Breast epithelium (tissue), 4 donors: Measurements from ENCODE around the gene HTR4. TPM values are rescaled to one million over a fixed set of nuclear protein-coding genes. Genes with fewer than 3 reads are reported as not detected.

Experiments
- DNase-seq, 2 donors: peaks; one replicate each; pipeline ENCODE4 v3.0.0-alpha.2; 2019; ENCODE audit warnings: low spot score in 2 of 2
- H3K27ac ChIP-seq, 2 donors: fragments of 200-600 bp; sonication (generic) in 1 of 2; one replicate each; pipeline ENCODE4 v1.5.1; 2016 to 2019; ENCODE audit warnings: mild to moderate bottlenecking in 1 of 2
- H3K27me3 ChIP-seq, 2 donors: fragments of 200-600 bp; sonication (generic) in 1 of 2; one replicate each; pipeline versions ENCODE4 v1.5.1 to v1.6.0; 2017 to 2019; ENCODE audit warnings: control low read depth in 1 of 2, mild to moderate bottlenecking in 1 of 2
- H3K36me3 ChIP-seq: fragments of 200-600 bp; one replicate; pipeline ENCODE4 v1.5.1; 2019
- H3K4me1 ChIP-seq, 2 donors: fragments of 200-600 bp; sonication (generic); one replicate each; pipeline ENCODE4 v1.5.1; 2016 to 2019; ENCODE audit warnings: control low read depth in 1 of 2
- H3K4me3 ChIP-seq, 3 donors: fragments of 200-600 bp; sonication (generic); 1 replicate in 2 of 3; 2 replicates in 1 of 3; pipeline ENCODE4 v1.5.1; 2016 to 2019; ENCODE audit warnings: mild to moderate bottlenecking in 3 of 3, moderate library complexity in 2 of 3
- H3K9me3 ChIP-seq, 2 donors: fragments of 200-600 bp; sonication (generic) in 1 of 2; one replicate each; pipeline ENCODE4 v1.5.1; 2016 to 2019; ENCODE audit warnings: control low read depth in 1 of 2
- POLR2A ChIP-seq: fragments of 450-650 bp; IDR thresholded peaks from one replicate; pipeline ENCODE4 v1.6.1; 2016; ENCODE audit warnings: antibody characterized with exemption, mild to moderate bottlenecking, moderate library complexity
- POLR2AphosphoS5 ChIP-seq, 3 donors: sonication (generic); formaldehyde crosslinking; IDR thresholded peaks; one replicate each; pipeline ENCODE4 v1.6.1; 2017; ENCODE audit warnings: antibody characterized with exemption in 3 of 3
- intact Hi-C: fragments of 100-400 bp; cut with DNase I; formaldehyde crosslinking; loops from one replicate; pipeline ENCODE4 v1.15.1; 2023; ENCODE audit warnings: low total_unique reads
- total RNA-seq, 3 donors: library from RNA; depleted of rRNA; stranded (reverse); fragments of >200 nt; gene quantifications; one replicate each; pipeline ENCODE4 v1.1.0, GENCODE V29; 2016
- TF ChIP-seq, protein P1 (sequence below), 3 donors: fragments of 450-650 bp; IDR thresholded peaks; one replicate each; pipeline ENCODE4 v1.5.1; 2016 to 2017; ENCODE audit warnings: antibody characterized with exemption in 3 of 3, mild to moderate bottlenecking in 3 of 3, moderate library complexity in 3 of 3

The HTR4 gene
- total RNA-seq, 3 donors from 2014 or later = 0.15 to 0.66 TPM; not detected in 1

DNA sequence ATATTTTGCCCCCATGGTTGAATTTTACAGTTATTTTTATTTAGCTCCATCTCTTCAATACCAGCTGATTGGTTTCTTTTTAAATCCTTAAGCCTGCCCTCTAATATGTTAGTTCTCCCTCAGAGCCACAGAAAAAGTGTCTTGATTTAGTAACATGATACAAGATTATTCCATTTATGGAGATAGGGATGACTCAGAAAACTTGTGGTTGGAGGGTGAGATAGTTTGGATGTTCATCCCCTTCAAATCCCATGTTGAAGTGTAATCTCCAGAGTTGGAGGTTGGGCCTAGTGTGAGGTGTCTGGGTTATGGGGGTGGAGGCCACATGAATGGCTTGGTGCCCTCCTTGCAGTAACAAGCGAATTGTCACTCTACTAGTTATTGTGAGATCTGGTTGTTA lies 154.9 kb downstream of the HTR4 start:
- H3K36me3 ChIP-seq = no peaks in the 10 kb centered on the region
- intact Hi-C loops = no loop called here

DNA sequence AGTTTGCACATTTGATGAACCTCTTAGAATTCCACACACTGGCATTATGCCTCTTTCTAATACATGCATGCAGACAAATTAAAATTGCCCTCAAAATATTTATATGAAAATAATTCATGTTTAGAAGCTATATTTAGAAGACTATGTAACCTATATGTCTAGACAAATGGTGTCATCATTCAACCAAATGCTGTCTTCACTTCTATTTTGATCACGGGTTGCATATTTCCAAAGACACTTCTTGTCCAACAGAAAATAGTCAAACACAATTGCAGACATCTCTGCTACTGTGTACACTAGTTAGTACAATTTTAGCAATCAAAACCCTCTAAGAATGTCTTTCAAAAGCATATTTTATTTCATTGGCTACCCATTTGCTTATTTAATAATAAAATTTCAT lies 156.6 kb downstream of the HTR4 start:
- TF ChIP-seq POLR2A (no peak), POLR2AphosphoS5 (IDR thresholded peaks at IDR 0.05) (no peak)
- TF ChIP-seq, protein P1, sequence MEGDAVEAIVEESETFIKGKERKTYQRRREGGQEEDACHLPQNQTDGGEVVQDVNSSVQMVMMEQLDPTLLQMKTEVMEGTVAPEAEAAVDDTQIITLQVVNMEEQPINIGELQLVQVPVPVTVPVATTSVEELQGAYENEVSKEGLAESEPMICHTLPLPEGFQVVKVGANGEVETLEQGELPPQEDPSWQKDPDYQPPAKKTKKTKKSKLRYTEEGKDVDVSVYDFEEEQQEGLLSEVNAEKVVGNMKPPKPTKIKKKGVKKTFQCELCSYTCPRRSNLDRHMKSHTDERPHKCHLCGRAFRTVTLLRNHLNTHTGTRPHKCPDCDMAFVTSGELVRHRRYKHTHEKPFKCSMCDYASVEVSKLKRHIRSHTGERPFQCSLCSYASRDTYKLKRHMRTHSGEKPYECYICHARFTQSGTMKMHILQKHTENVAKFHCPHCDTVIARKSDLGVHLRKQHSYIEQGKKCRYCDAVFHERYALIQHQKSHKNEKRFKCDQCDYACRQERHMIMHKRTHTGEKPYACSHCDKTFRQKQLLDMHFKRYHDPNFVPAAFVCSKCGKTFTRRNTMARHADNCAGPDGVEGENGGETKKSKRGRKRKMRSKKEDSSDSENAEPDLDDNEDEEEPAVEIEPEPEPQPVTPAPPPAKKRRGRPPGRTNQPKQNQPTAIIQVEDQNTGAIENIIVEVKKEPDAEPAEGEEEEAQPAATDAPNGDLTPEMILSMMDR (IDR thresholded peaks at IDR 0.05) = no peak
- intact Hi-C loops = no loop called here
- Histone ChIP-seq H3K9me3 (no peaks in the 10 kb centered on the region), H3K36me3 (no peaks in the 10 kb centered on the region), H3K4me3 (no peak overlapping the region), H3K27ac (no peak overlapping the region), H3K4me1 (no peaks in the 10 kb centered on the region), H3K27me3 (no peaks in the 10 kb centered on the region)
- no peak for DNase-seq

More for the DNA sequence above, 154.9 kb downstream of the HTR4 start:
- no peak for DNase-seq
- H3K27me3 ChIP-seq = no peaks in the 10 kb centered on the region
- H3K9me3 ChIP-seq = no peaks in the 10 kb centered on the region
- H3K4me1 ChIP-seq = no peaks in the 10 kb centered on the region
- no peak overlapping the region for H3K27ac ChIP-seq
- no peak overlapping the region for H3K4me3 ChIP-seq
- no peak for TF ChIP-seq POLR2AphosphoS5 (IDR thresholded peaks at IDR 0.05)

DNA sequence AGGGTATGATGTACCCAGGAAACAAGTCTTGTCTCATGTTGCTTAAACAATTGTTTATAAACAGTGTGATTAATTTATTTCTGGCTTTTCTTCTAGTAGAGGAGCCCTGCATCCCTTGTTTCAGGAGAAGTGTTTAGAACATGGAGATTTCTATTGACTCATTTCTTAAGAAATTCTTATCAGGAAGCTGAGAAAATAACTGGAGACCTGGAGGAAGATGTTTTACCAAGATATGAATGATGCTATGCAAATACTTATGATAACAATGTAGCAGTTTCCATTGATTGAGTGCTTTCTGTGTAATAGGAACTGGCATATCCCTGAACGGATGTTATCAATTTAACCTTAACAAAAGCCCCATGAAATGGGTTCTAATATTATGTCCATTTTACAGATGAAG lies 162.0 kb downstream of the HTR4 start:
- Histone ChIP-seq H3K27me3 (no peaks in the 10 kb centered on the region), H3K4me1 (no peaks in the 10 kb centered on the region), H3K9me3 (no peaks in the 10 kb centered on the region), H3K36me3 (no peaks in the 10 kb centered on the region), H3K27ac (no peak overlapping the region), H3K4me3 (no peak overlapping the region)
- no peak for DNase-seq
- intact Hi-C loops = no loop called here
- TF ChIP-seq POLR2AphosphoS5 (IDR thresholded peaks at IDR 0.05) = no peak
- TF ChIP-seq, protein P1 (IDR thresholded peaks at IDR 0.05) = no peak
- no peak for TF ChIP-seq POLR2A

DNA sequence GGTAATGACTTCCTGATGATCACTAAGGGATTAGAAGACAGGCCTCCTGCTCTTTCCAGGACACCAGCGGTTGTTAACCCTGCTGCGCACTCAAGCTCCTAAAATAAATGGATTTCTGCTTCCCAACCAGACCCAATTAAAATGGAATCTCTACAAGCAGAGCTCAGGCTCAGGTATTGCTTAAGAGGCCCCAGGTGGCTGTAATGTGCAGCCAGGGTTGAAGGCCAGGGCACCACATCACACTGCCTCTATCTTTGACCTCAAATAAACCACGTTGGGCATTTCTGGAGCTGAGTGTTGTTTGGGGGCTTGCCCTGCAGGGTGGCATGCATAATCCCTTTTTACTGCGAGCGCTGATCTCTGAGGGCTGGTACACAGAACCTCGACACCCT lies 162.5 kb downstream of the HTR4 start:
- intact Hi-C loops = no loop called here
- Histone ChIP-seq H3K27me3 (no peaks in the 10 kb centered on the region), H3K9me3 (no peaks in the 10 kb centered on the region), H3K4me1 (no peaks in the 10 kb centered on the region), H3K27ac (no peak overlapping the region), H3K4me3 (no peak overlapping the region), H3K36me3 (no peaks in the 10 kb centered on the region)
- TF ChIP-seq, protein P1 (IDR thresholded peaks at IDR 0.05) = no peak
- no peak for TF ChIP-seq POLR2AphosphoS5 (IDR thresholded peaks at IDR 0.05)
- no peak for TF ChIP-seq POLR2A
- no peak for DNase-seq

DNA sequence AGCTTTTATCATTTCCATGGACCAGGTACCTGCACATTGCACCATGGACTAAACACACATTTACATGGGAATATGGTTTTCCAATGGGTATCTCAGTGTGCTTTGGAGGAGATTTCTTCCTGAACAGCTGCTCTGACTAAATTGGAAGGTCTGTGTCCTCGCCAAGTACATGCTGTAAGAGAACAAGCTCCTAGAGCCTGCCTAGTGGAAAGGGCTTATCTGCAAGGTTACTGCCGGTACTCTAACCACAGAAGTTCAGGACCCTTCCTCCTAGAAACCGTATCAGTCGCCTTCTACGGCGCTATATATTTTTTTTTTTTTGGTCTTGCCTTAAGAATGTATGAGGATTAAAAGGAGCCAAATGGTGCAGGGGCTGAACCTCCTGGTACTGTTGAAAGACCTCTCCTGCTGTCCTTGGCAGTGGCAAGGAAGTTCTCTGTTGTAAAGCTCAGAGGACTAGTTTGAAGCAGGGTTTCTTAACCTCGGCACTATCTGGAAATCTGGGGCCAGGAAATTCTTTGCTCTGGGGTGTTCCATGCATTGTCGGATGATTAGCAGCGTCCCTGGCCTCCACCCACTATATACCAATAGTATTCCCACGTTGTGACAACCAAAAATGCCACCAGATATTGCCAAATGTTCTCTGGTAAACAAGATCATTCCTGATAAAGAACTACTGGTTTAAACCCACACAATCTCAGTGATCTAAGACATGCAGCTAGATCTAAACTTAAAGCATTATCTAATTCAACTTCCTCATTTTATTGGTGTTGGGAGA lies 163.1 kb downstream of the HTR4 start:
- no peaks in the 10 kb centered on the region for H3K9me3 ChIP-seq
- H3K4me3 ChIP-seq = no peak overlapping the region
- H3K36me3 ChIP-seq = no peaks in the 10 kb centered on the region
- H3K27ac ChIP-seq = no peak overlapping the region
- H3K4me1 ChIP-seq = no peaks in the 10 kb centered on the region
- intact Hi-C loops = no loop called here
- no peak for DNase-seq
- TF ChIP-seq, protein P1 (IDR thresholded peaks at IDR 0.05) = no peak
- TF ChIP-seq POLR2A = no peak
- no peak for TF ChIP-seq POLR2AphosphoS5 (IDR thresholded peaks at IDR 0.05)
- no peaks in the 10 kb centered on the region for H3K27me3 ChIP-seq
